ENCODE measurements around the gene PGAP2. TPM values are rescaled to one million over a fixed set of nuclear protein-coding genes. Genes with fewer than 3 reads are reported as not detected.
A peak's percentile ranks its signal among the peaks of the same experiment; 100 is the strongest.

The PGAP2 gene
- total RNA-seq, 1 donor from 2014 or later, result 10.0 TPM

GRCh38 chr11:3854977-3855807, 46.8 kb downstream of the PGAP2 start, which contains the start of gene STIM1:
Gene STIM1, plus strand, starts transcription at chr11:3855664. Its CDS starts 607 bp downstream, at chr11:3856271.
- Histone ChIP-seq H3K4me3 (peak within 1 kb of the TSS; percentile 85), H3K4me1 (peaks cover 23% of the 10 kb centered on the region), H3K79me2 (ENCODE audit: low read depth) (no peaks in the 10 kb centered on the region), H2AFZ (replicated peaks) (peak within 1 kb of the TSS; percentile 97), H3F3A (ENCODE audit: low read depth) (peaks cover 21% of the 10 kb centered on the region), H3K9me3 (ENCODE audit: low read depth) (no peaks in the 10 kb centered on the region), H3K27ac (peak within 1 kb of the TSS; percentile 84), H3K27me3 (peaks cover 20% of the 10 kb centered on the region), H3K9ac (peak within 1 kb of the TSS; percentile 29), H3K36me3 (no peaks in the 10 kb centered on the region), H3K4me2 (peak within 1 kb of the TSS; percentile 98), H4K20me1 (ENCODE audit: low read depth) (peaks cover 16% of the 10 kb centered on the region)
- TF ChIP-seq EZH2phosphoT487 (IDR thresholded peaks at IDR 0.05) (no peak), EZH2 (IDR thresholded peaks at IDR 0.05) (peak; percentile 14), CTCF (IDR thresholded peaks at IDR 0.05) (peak; percentile 92)
- no peak within 1 kb of the TSS for H3K27ac Mint-ChIP-seq
- peak; percentile 98 for DNase-seq (ENCODE audit: low spot score)
- peak within 1 kb of the TSS; percentile 94 for H3K4me3 Mint-ChIP-seq
- H3K27me3 Mint-ChIP-seq (ENCODE audit: insufficient read depth, low read depth), result peaks cover 4% of the 10 kb centered on the region
- peaks cover 45% of the 10 kb centered on the region for H3K4me1 Mint-ChIP-seq
- H3K9me3 Mint-ChIP-seq, result no peaks in the 10 kb centered on the region
- no peaks in the 10 kb centered on the region for H3K36me3 Mint-ChIP-seq

- peaks cover 4% of the 10 kb centered on the region for H3K27me3 Mint-ChIP-seq (ENCODE audit: insufficient read depth, low read depth)
- peaks cover 21% of the 10 kb centered on the region for H3F3A ChIP-seq (ENCODE audit: low read depth)
- H3K36me3 Mint-ChIP-seq, result no peaks in the 10 kb centered on the region
- H3K27ac Mint-ChIP-seq, result no peak overlapping the region
- peak overlapping the region; percentile 98 for H3K4me2 ChIP-seq
- peak overlapping the region; percentile 85 for H3K4me3 ChIP-seq
- H3K4me3 Mint-ChIP-seq, result peak overlapping the region; percentile 94
- H3K9me3 ChIP-seq (ENCODE audit: low read depth), result no peaks in the 10 kb centered on the region
- peaks cover 16% of the 10 kb centered on the region for H4K20me1 ChIP-seq (ENCODE audit: low read depth)
- peaks cover 2% of the 10 kb centered on the region for H3K9me3 Mint-ChIP-seq
- TF ChIP-seq EZH2phosphoT487 (IDR thresholded peaks at IDR 0.05), result no peak
- TF ChIP-seq CTCF (IDR thresholded peaks at IDR 0.05), result no peak
- TF ChIP-seq EZH2 (IDR thresholded peaks at IDR 0.05), result peak; percentile 38
- H3K27ac ChIP-seq, result no peak overlapping the region
- peaks cover 23% of the 10 kb centered on the region for H3K4me1 ChIP-seq
- no peaks in the 10 kb centered on the region for H3K79me2 ChIP-seq (ENCODE audit: low read depth)
- peak; percentile 37 for DNase-seq (ENCODE audit: low spot score)
- H2AFZ ChIP-seq (replicated peaks), result peak overlapping the region; percentile 55
- H3K4me1 Mint-ChIP-seq, result peaks cover 52% of the 10 kb centered on the region
- H3K9ac ChIP-seq, result peak overlapping the region; percentile 12
- H3K36me3 ChIP-seq, result no peaks in the 10 kb centered on the region
- H3K27me3 ChIP-seq, result peaks cover 20% of the 10 kb centered on the region
Measured at GRCh38 chr11:3855808-3856491, 47.6 kb downstream of the PGAP2 start.

- Histone ChIP-seq H3K79me2 (ENCODE audit: low read depth) (no peaks in the 10 kb centered on the region), H3K4me2 (peak overlapping the region; percentile 98), H3K27ac (no peak overlapping the region), H3K36me3 (no peaks in the 10 kb centered on the region), H4K20me1 (ENCODE audit: low read depth) (peaks cover 16% of the 10 kb centered on the region), H3F3A (ENCODE audit: low read depth) (peaks cover 21% of the 10 kb centered on the region), H3K9ac (no peak overlapping the region), H2AFZ (replicated peaks) (no peak overlapping the region), H3K27me3 (peaks cover 20% of the 10 kb centered on the region), H3K9me3 (ENCODE audit: low read depth) (no peaks in the 10 kb centered on the region), H3K4me3 (peak overlapping the region; percentile 85), H3K4me1 (peaks cover 29% of the 10 kb centered on the region)
- Mint-ChIP-seq H3K27ac (no peak overlapping the region), H3K27me3 (ENCODE audit: insufficient read depth, low read depth) (peaks cover 4% of the 10 kb centered on the region), H3K36me3 (no peaks in the 10 kb centered on the region), H3K4me3 (peak overlapping the region; percentile 94), H3K9me3 (peaks cover 3% of the 10 kb centered on the region), H3K4me1 (peaks cover 61% of the 10 kb centered on the region)
- no peak for TF ChIP-seq EZH2 (IDR thresholded peaks at IDR 0.05)
- no peak for TF ChIP-seq EZH2phosphoT487 (IDR thresholded peaks at IDR 0.05)
- no peak for TF ChIP-seq CTCF (IDR thresholded peaks at IDR 0.05)
- no peak for DNase-seq (ENCODE audit: low spot score)
Measured at GRCh38 chr11:3856856-3857553, 48.6 kb downstream of the PGAP2 start.

All from neural progenitor cell (in vitro differentiated cells).